ENCODE measurements around the gene LRGUK. TPM values are rescaled to one million over a fixed set of nuclear protein-coding genes. Genes with fewer than 3 reads are reported as not detected.

The LRGUK gene
- total and polyA plus RNA-seq, 2 of the 4 experiments (the other 2 are of a cell fraction) = 0.07 TPM; not detected in 1

DNA sequence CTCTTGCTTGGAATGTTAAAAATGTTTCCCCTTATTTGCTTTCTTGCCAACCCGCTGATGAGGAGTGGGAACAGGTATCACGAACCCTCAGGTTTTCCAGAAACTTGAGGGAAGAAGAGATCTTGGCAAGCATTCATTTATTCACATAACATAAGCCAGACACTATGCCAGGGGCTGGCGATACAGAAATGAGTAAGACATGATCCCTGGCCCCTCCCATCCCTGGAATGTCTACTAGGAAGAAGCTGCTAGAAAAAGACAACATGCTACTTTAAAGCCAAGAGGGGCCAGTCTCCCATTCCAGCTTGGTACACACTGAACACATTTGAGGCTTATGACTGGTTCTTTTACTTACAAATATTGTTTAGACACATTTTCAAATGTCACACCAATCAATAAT is 163.1 kb downstream of the LRGUK start:
- Histone ChIP-seq H3K9me3 (ENCODE audit: control insufficient read depth, insufficient read depth, low read length) (no peaks in the 10 kb centered on the region), H3K27ac (ENCODE audit: insufficient read depth, low read length) (no peak overlapping the region), H4K20me1 (ENCODE audit: insufficient read depth, low read length) (no peaks in the 10 kb centered on the region), H3K9ac (ENCODE audit: low read depth, low read length) (no peak overlapping the region), H2BK15ac (ENCODE audit: low read depth, low read length) (no peak overlapping the region), H3K18ac (ENCODE audit: low read depth, low read length) (no peak overlapping the region), H3K79me1 (ENCODE audit: low read depth in 1 of 2, low read length in 2 of 2) (no peaks in the 10 kb centered on the region), H2AK5ac (ENCODE audit: low read depth, low read length) (no peak overlapping the region), H2BK5ac (ENCODE audit: low read depth, low read length, poor library complexity, severe bottlenecking) (no peak overlapping the region), H4K5ac (ENCODE audit: low read depth, low read length) (no peak overlapping the region), H3K4me2 (ENCODE audit: low read depth, low read length) (no peak overlapping the region), H3K4ac (ENCODE audit: low read depth, low read length) (no peak overlapping the region), H3K27me3 (ENCODE audit: control insufficient read depth, insufficient read depth, low read length) (no peaks in the 10 kb centered on the region), H3K4me3 (ENCODE audit: insufficient read depth, low read depth, low read length) (no peak overlapping the region), H4K8ac (ENCODE audit: low read depth in 2 of 2, low read length in 2 of 2) (no peak overlapping the region), H3K9me1 (ENCODE audit: insufficient read depth, low read length) (no peaks in the 10 kb centered on the region; the same call in 1 of the 2 replicates), H2BK20ac (ENCODE audit: low read depth, low read length) (no peak overlapping the region), H3K56ac (ENCODE audit: extremely low read depth, insufficient read depth, low read length) (no peak overlapping the region), H3K14ac (replicated peaks; ENCODE audit: low read depth, low read length) (no peak overlapping the region), H2BK120ac (ENCODE audit: low read depth, low read length) (no peak overlapping the region), H3K4me1 (ENCODE audit: control insufficient read depth, insufficient read depth, low read length) (no peaks in the 10 kb centered on the region), H2AFZ (replicated peaks; ENCODE audit: low read length, poor library complexity) (no peak overlapping the region), H3K36me3 (ENCODE audit: control insufficient read depth, insufficient read depth, low read length) (peaks cover 12% of the 10 kb centered on the region), H3K23ac (ENCODE audit: low read depth, low read length) (no peak overlapping the region), H4K91ac (ENCODE audit: insufficient read depth, low read depth, low read length) (no peak overlapping the region), H2AK9ac (replicated peaks; ENCODE audit: low read depth, low read length, poor library complexity) (no peak overlapping the region)
- DNase-seq = peak; percentile 15
- dilution Hi-C loops (cut with HindIII; ENCODE audit: low sequenced_read_pairs, unreplicated experiment) = no loop called here
- BruUV-seq (replicated peaks) = no TSS peak
- ChIA-PET CTCF (no interaction called here), POLR2A (ENCODE audit: unreplicated experiment) (interaction anchor here (1.0 kb wide), 1 partner anchor 9 kb away, joined by 3 read pairs; no protein-coding TSS in a partner anchor)
- TF ChIP-seq FOS (IDR thresholded peaks at IDR 0.05; ENCODE audit: low read depth, low read length) = no peak
- no peak for TF ChIP-seq CHD1 (IDR thresholded peaks at IDR 0.05; ENCODE audit: low read depth, low read length)
- ATAC-seq (ENCODE audit: low read depth) = no peak
- WGBS, 2 experiments (ENCODE audit: extremely low coverage in 2 of 2, insufficient read length in 1 of 2) = 80% methylated on average over 1 of the region's 3 CpGs; no CpG with 5 or more reads in 1 of the 2 experiments
- intact Hi-C loops (cut with micrococcal nuclease) = no loop called here
- in situ Hi-C loops (cut with MboI; ENCODE audit: low sequenced_read_pairs) = no loop called here
